SK-N-SH treated with all-trans-retinoic acid at 6 μM for 48 hours (cell line): ENCODE data around the gene ZNF618.

Source experiments
- BACH2 ChIP-seq: fragments of 250-450 bp; sonication (Bioruptor Pico); IDR thresholded peaks from 2 replicates; pipeline ENCODE4 v1.9.0; 2021; ENCODE audit warnings: mild to moderate bottlenecking, borderline replicate concordance
- ESRRG ChIP-seq: fragments of 250-450 bp; sonication (Bioruptor Pico); IDR thresholded peaks from 2 replicates; pipeline ENCODE4 v1.6.1; 2021; ENCODE audit warnings: mild to moderate bottlenecking
- GLIS3 ChIP-seq: fragments of 250-450 bp; sonication (Bioruptor Pico); IDR thresholded peaks from 2 replicates; pipeline ENCODE4 v1.5.0; 2020; ENCODE audit warnings: mild to moderate bottlenecking, moderate library complexity
- OSR1 ChIP-seq: fragments of 250-450 bp; sonication (Bioruptor Pico); IDR thresholded peaks from 2 replicates; pipeline ENCODE4 v1.8.0; 2022; ENCODE audit warnings: moderate library complexity, mild to moderate bottlenecking, inconsistent platforms
- RARB ChIP-seq: fragments of 250-450 bp; sonication (Bioruptor Pico); IDR thresholded peaks from 2 replicates; pipeline ENCODE4 v1.8.0; 2021; ENCODE audit warnings: mild to moderate bottlenecking, moderate library complexity
- TCF4 ChIP-seq: fragments of 250-450 bp; sonication (Bioruptor Pico); IDR thresholded peaks from 2 replicates; pipeline ENCODE4 v1.8.0; 2021; ENCODE audit warnings: mild to moderate bottlenecking, moderate library complexity, borderline replicate concordance
- ZC3H10 ChIP-seq: fragments of 250-450 bp; sonication (Bioruptor Pico); IDR thresholded peaks from 2 replicates; pipeline ENCODE4 v1.5.1; 2021; ENCODE audit warnings: mild to moderate bottlenecking, moderate library complexity
- ZNF70 ChIP-seq: fragments of 450-650 bp; formaldehyde crosslinking; IDR thresholded peaks from 2 replicates; pipeline ENCODE4 v1.5.0; 2020; ENCODE audit warnings: mild to moderate bottlenecking, moderate library complexity
- ZNF8 ChIP-seq: fragments of 450-650 bp; formaldehyde crosslinking; IDR thresholded peaks from 2 replicates; pipeline ENCODE4 v1.5.0; 2020; ENCODE audit warnings: mild to moderate bottlenecking, moderate library complexity

GRCh38 chr9:113914517-113914916 is 38.4 kb downstream of the ZNF618 start:
- TF ChIP-seq GLIS3 (CRISPR knock-in tag) (no peak), BACH2 (CRISPR knock-in tag) (no peak), ZNF8 (CRISPR knock-in tag) (no peak), ZNF70 (CRISPR knock-in tag) (no peak), TCF4 (CRISPR knock-in tag) (no peak), ZC3H10 (no peak), RARB (CRISPR knock-in tag) (no peak), ESRRG (no peak), OSR1 (CRISPR knock-in tag) (no peak)
